T-helper 22 cell (primary cell): ENCODE results near the gene NKAIN4.
"Not testable (repeated sequence)": the region's sequence is repeated elsewhere in the genome, so short reads cannot be mapped to it uniquely, and the experiment has no call there.

Experiments
- DNase-seq: peaks from one replicate; pipeline ENCODE4 v3.0.0-alpha.2; 2020; ENCODE audit warnings: low read depth

Gene NKAIN4

GRCh38 chr20:63235399-63235983 lies 18.8 kb downstream of the NKAIN4 start, which contains the start of gene BIRC7:
BIRC7 (plus strand) TSS chr20:63235905; CDS start chr20:63236097, 192 bp downstream.
- no peak for DNase-seq

GRCh38 chr20:63234693-63235398 lies 19.4 kb downstream of the NKAIN4 start:
- no peak for DNase-seq

- DNase-seq = no peak
Observed at GRCh38 chr20:63233924-63234323, 20.3 kb downstream of the NKAIN4 start.

GRCh38 chr20:63233061-63233344 lies 21.3 kb downstream of the NKAIN4 start:
- DNase-seq = no peak

GRCh38 chr20:63232235-63233060 lies 21.8 kb downstream of the NKAIN4 start:
- no peak for DNase-seq

GRCh38 chr20:63230800-63231268 lies 23.4 kb downstream of the NKAIN4 start:
- DNase-seq = no peak

GRCh38 chr20:63228806-63229205 lies 25.5 kb downstream of the NKAIN4 start:
- DNase-seq = no peak

GRCh38 chr20:63227260-63227659 lies 27.0 kb downstream of the NKAIN4 start:
- no peak for DNase-seq

- no peak for DNase-seq
Observed at GRCh38 chr20:63226042-63226943, 28.0 kb downstream of the NKAIN4 start.

- DNase-seq = no peak
Observed at GRCh38 chr20:63225082-63225454, 29.2 kb downstream of the NKAIN4 start.

GRCh38 chr20:63224412-63225081 lies 29.7 kb downstream of the NKAIN4 start:
- DNase-seq = no peak

GRCh38 chr20:63223826-63224207 lies 30.4 kb downstream of the NKAIN4 start:
- DNase-seq = no peak

- DNase-seq = no peak
Observed at GRCh38 chr20:63223121-63223825, 31.0 kb downstream of the NKAIN4 start.

GRCh38 chr20:63222541-63222940 lies 31.7 kb downstream of the NKAIN4 start:
- DNase-seq = no peak

- DNase-seq = not testable (repeated sequence)
Observed at GRCh38 chr20:63221400-63222053, 32.7 kb downstream of the NKAIN4 start.

GRCh38 chr20:63220696-63221399 lies 33.4 kb downstream of the NKAIN4 start:
- DNase-seq = no peak

- DNase-seq = no peak
Observed at GRCh38 chr20:63219866-63220521, 34.3 kb downstream of the NKAIN4 start.

- no peak for DNase-seq
Observed at GRCh38 chr20:63219447-63219821, 34.8 kb downstream of the NKAIN4 start.
